Activated naive CD8-positive, alpha-beta T cell treated with anti-CD3 and anti-CD28 coated beads, Interleukin-2, amount 10 ng/mL, durations not matched to agents 7 days and 5 days (primary cell): ENCODE measurements around the gene BRD7. TPM values are rescaled to one million over a fixed set of nuclear protein-coding genes. Genes with fewer than 3 reads are reported as not detected.

ENCODE experiments used
- ATAC-seq: fragments of 150-1000 bp; cut with Tn5 transposase; one replicate; pipeline ENCODE4 v1.10.0; 2021; ENCODE audit warnings: low read depth, moderate library complexity
- POLR2A ChIA-PET: fragments of 350-600 bp; sonication (Branson Sonifier 250); formaldehyde crosslinking; loops from one replicate; lab custom pipeline; 2021; ENCODE audit warnings: antibody characterized with exemption; lab: Charles Lee
- DNase-seq: peaks from one replicate; pipeline ENCODE4 v3.0.0; 2021
- H3K27ac Mint-ChIP-seq: one replicate; pipeline ENCODE4 v1.8.0; 2022; ENCODE audit warnings: mild to moderate bottlenecking, mixed read lengths
- H3K27me3 Mint-ChIP-seq: one replicate; pipeline ENCODE4 v1.8.0; 2022; ENCODE audit warnings: mild to moderate bottlenecking, moderate library complexity, mixed read lengths
- H3K36me3 Mint-ChIP-seq: one replicate; pipeline ENCODE4 v1.8.0; 2021; ENCODE audit warnings: mild to moderate bottlenecking, mixed read lengths
- H3K4me1 Mint-ChIP-seq: one replicate; pipeline ENCODE4 v1.8.0; 2021; ENCODE audit warnings: mixed read lengths
- H3K4me3 Mint-ChIP-seq: one replicate; pipeline ENCODE4 v1.8.0; 2022; ENCODE audit warnings: mild to moderate bottlenecking, moderate library complexity, mixed read lengths
- H3K9me3 Mint-ChIP-seq: one replicate; pipeline ENCODE4 v1.8.0; 2021; ENCODE audit warnings: mixed read lengths
- total RNA-seq, 2 experiments: library from RNA; stranded (reverse); gene quantifications; one replicate each; pipeline ENCODE4 v1.2.3, GENCODE V29; 2021

The BRD7 gene
- total RNA-seq, 2 experiments from 2014 or later, result 81.4 to 84.3 TPM

GRCh38 chr16:50396761-50397535 is 28.2 kb upstream of the BRD7 start:
- Mint-ChIP-seq H3K9me3 (no peaks in the 10 kb centered on the region), H3K27ac (no peak overlapping the region), H3K4me3 (no peak overlapping the region), H3K4me1 (peaks cover 4% of the 10 kb centered on the region), H3K27me3 (peaks cover 2% of the 10 kb centered on the region), H3K36me3 (no peaks in the 10 kb centered on the region)
- DNase-seq (no peak), ATAC-seq (no peak)
- POLR2A ChIA-PET, result no interaction called here

- Mint-ChIP-seq H3K27ac (peak overlapping the region; percentile 3), H3K27me3 (peaks cover 2% of the 10 kb centered on the region), H3K36me3 (no peaks in the 10 kb centered on the region), H3K4me3 (no peak overlapping the region), H3K9me3 (no peaks in the 10 kb centered on the region), H3K4me1 (peaks cover 4% of the 10 kb centered on the region)
- POLR2A ChIA-PET, result no interaction called here
- DNase-seq (no peak), ATAC-seq (peak; percentile 39)
Measured at GRCh38 chr16:50395763-50396710, 27.2 kb upstream of the BRD7 start.

GRCh38 chr16:50393858-50394802 is 25.3 kb upstream of the BRD7 start:
- no peak overlapping the region for H3K27ac Mint-ChIP-seq
- peaks cover 4% of the 10 kb centered on the region for H3K4me1 Mint-ChIP-seq
- no peak for DNase-seq
- H3K4me3 Mint-ChIP-seq, result no peak overlapping the region
- POLR2A ChIA-PET, result interaction anchor here (0.6 kb wide), 1 partner anchor 8 kb away, joined by 4 read pairs; no protein-coding TSS in a partner anchor
- no peaks in the 10 kb centered on the region for H3K9me3 Mint-ChIP-seq
- H3K36me3 Mint-ChIP-seq, result no peaks in the 10 kb centered on the region
- ATAC-seq, result no peak
- peaks cover 2% of the 10 kb centered on the region for H3K27me3 Mint-ChIP-seq

- Mint-ChIP-seq H3K36me3 (no peaks in the 10 kb centered on the region), H3K27me3 (peaks cover 2% of the 10 kb centered on the region), H3K9me3 (no peaks in the 10 kb centered on the region), H3K4me3 (no peak overlapping the region), H3K27ac (no peak overlapping the region), H3K4me1 (peaks cover 4% of the 10 kb centered on the region)
- ATAC-seq (no peak), DNase-seq (no peak)
- POLR2A ChIA-PET, result no interaction called here
Measured at GRCh38 chr16:50393416-50393815, 24.6 kb upstream of the BRD7 start.

GRCh38 chr16:50390914-50391716 is 22.3 kb upstream of the BRD7 start:
- ATAC-seq, result no peak
- DNase-seq, result no peak
- H3K4me3 Mint-ChIP-seq, result no peak overlapping the region
- H3K4me1 Mint-ChIP-seq, result peaks cover 4% of the 10 kb centered on the region
- POLR2A ChIA-PET, result no interaction called here
- no peaks in the 10 kb centered on the region for H3K9me3 Mint-ChIP-seq
- H3K27me3 Mint-ChIP-seq, result peaks cover 6% of the 10 kb centered on the region
- H3K36me3 Mint-ChIP-seq, result no peaks in the 10 kb centered on the region
- no peak overlapping the region for H3K27ac Mint-ChIP-seq

GRCh38 chr16:50390371-50390771 is 21.6 kb upstream of the BRD7 start:
- Mint-ChIP-seq H3K36me3 (no peaks in the 10 kb centered on the region), H3K4me1 (no peaks in the 10 kb centered on the region), H3K27me3 (peaks cover 6% of the 10 kb centered on the region), H3K27ac (no peak overlapping the region), H3K4me3 (no peak overlapping the region), H3K9me3 (no peaks in the 10 kb centered on the region)
- POLR2A ChIA-PET, result no interaction called here
- DNase-seq, result no peak
- no peak for ATAC-seq

- Mint-ChIP-seq H3K36me3 (no peaks in the 10 kb centered on the region), H3K27ac (no peak overlapping the region), H3K4me3 (no peak overlapping the region), H3K27me3 (peaks cover 6% of the 10 kb centered on the region), H3K4me1 (no peaks in the 10 kb centered on the region), H3K9me3 (no peaks in the 10 kb centered on the region)
- POLR2A ChIA-PET, result no interaction called here
- no peak for ATAC-seq
- DNase-seq, result no peak
Measured at GRCh38 chr16:50389900-50390299, 21.1 kb upstream of the BRD7 start.

- Mint-ChIP-seq H3K27me3 (peaks cover 9% of the 10 kb centered on the region), H3K36me3 (no peaks in the 10 kb centered on the region), H3K4me1 (no peaks in the 10 kb centered on the region), H3K9me3 (no peaks in the 10 kb centered on the region), H3K4me3 (no peak overlapping the region), H3K27ac (no peak overlapping the region)
- ATAC-seq, result no peak
- no peak for DNase-seq
- POLR2A ChIA-PET, result no interaction called here
Measured at GRCh38 chr16:50388496-50388895, 19.7 kb upstream of the BRD7 start.

GRCh38 chr16:50386774-50387173 is 18.0 kb upstream of the BRD7 start:
- no peak overlapping the region for H3K27ac Mint-ChIP-seq
- H3K4me3 Mint-ChIP-seq, result no peak overlapping the region
- H3K9me3 Mint-ChIP-seq, result no peaks in the 10 kb centered on the region
- peaks cover 7% of the 10 kb centered on the region for H3K27me3 Mint-ChIP-seq
- no peak for ATAC-seq
- no peak for DNase-seq
- H3K36me3 Mint-ChIP-seq, result no peaks in the 10 kb centered on the region
- no peaks in the 10 kb centered on the region for H3K4me1 Mint-ChIP-seq
- POLR2A ChIA-PET, result no interaction called here

GRCh38 chr16:50386139-50386538 is 17.4 kb upstream of the BRD7 start:
- ATAC-seq (no peak), DNase-seq (no peak)
- no peaks in the 10 kb centered on the region for H3K4me1 Mint-ChIP-seq
- no peak overlapping the region for H3K27ac Mint-ChIP-seq
- no peak overlapping the region for H3K4me3 Mint-ChIP-seq
- H3K36me3 Mint-ChIP-seq, result no peaks in the 10 kb centered on the region
- H3K27me3 Mint-ChIP-seq, result peaks cover 7% of the 10 kb centered on the region
- POLR2A ChIA-PET, result interaction anchor here (0.6 kb wide), 1 partner anchor 8 kb away, joined by 4 read pairs; no protein-coding TSS in a partner anchor
- no peaks in the 10 kb centered on the region for H3K9me3 Mint-ChIP-seq

GRCh38 chr16:50384500-50385135 is 15.8 kb upstream of the BRD7 start:
- no peak for DNase-seq
- no peaks in the 10 kb centered on the region for H3K36me3 Mint-ChIP-seq
- no peaks in the 10 kb centered on the region for H3K9me3 Mint-ChIP-seq
- H3K4me1 Mint-ChIP-seq, result no peaks in the 10 kb centered on the region
- ATAC-seq, result no peak
- no peak overlapping the region for H3K4me3 Mint-ChIP-seq
- H3K27ac Mint-ChIP-seq, result no peak overlapping the region
- POLR2A ChIA-PET, result no interaction called here
- H3K27me3 Mint-ChIP-seq, result peaks cover 7% of the 10 kb centered on the region
